ENCODE measurements around the gene ATP6V1B1.
A peak's percentile ranks its signal among the peaks of the same experiment; 100 is the strongest.

ATP6V1B1 gene

GRCh38 chr2:70928366-70928765, 7.3 kb upstream of the ATP6V1B1 start:
- no peak for DNase-seq

GRCh38 chr2:70930371-70931329, 5.0 kb upstream of the ATP6V1B1 start:
- DNase-seq = no peak

GRCh38 chr2:70931376-70932000, 4.2 kb upstream of the ATP6V1B1 start:
- no peak for DNase-seq

DNA sequence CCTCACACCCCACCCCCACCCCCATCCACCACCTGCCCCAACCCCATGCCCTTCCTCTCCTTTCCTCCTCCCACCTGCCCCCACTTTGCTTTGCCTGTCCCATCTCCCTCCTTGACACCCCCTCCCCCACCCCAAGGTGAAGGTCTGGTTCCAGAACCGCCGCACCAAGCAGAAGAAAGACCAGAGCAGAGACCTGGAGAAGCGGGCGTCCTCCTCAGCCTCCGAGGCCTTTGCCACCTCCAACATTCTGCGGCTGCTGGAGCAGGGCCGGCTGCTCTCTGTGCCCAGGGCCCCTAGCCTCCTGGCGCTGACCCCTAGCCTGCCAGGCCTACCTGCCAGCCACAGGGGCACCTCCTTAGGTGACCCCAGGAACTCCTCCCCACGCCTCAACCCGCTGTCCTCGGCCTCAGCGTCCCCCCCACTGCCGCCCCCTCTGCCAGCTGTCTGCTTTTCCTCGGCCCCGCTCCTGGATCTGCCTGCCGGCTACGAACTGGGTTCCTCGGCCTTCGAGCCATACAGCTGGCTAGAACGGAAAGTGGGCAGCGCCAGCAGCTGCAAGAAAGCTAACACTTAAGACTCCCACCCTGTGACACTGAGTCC, 3.0 kb upstream of the ATP6V1B1 start:
- DNase-seq = no peak

DNA sequence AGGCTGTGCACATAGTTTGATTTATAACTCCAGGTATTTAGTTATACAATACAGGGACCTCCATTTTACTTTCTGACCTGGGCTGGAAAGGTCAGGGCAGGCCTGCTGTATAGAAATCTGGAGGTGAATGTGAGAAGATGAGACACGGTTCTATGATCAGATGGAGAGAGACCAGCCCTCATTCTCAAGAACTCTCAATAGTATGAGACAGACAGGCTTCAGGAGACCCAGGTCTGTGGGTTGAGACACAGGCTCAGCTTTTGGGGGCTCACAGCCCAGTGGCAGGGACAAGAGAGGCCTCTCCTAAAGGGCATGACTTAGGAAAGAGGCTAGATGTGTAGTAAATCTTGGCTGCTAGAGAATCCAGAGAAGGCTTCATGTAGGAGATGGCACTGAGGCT, 719 bp upstream of the ATP6V1B1 start:
- no peak for DNase-seq

DNA sequence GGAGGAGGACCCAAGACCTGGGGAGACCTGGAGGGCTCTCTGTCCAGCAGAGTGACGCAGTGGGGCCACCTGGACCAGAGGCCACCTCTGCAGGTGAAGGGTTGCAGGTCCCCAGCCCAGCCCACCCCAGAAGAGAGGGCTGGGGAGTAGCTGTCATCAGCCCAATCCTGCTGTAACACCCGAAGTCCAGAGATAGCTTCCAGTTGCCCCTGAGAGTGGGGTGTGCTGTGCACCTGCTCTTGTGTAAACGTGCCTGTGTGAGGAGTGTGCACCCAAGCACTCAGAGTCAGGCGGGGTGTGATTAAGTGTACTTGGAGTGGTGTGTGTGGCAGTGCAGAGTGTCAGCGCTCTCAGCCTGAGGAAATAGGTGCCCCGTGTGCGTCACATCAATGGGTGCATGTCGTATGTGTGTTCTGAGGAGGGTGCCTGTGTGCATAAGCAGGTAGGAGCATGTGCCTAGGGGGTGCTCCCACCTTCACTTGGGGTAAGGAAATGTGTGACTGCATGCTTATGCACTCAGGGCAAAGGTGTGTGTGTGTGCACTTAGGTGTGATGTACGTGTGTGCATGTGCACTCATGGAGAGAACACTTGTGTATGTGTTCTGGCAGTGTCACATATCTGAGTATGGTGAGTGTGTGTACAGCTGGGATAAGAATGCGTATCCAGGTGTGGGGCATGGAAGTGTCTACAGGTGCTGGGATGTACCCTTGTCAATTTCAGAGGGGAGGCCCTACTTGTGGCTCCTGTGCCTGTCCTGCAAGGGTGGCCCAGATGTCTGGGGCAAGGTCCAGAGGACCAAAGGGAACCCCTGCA, 672 bp downstream of the ATP6V1B1 start:
- DNase-seq = no peak

GRCh38 chr2:70936979-70937811, 1.5 kb downstream of the ATP6V1B1 start:
- DNase-seq = no peak

DNA sequence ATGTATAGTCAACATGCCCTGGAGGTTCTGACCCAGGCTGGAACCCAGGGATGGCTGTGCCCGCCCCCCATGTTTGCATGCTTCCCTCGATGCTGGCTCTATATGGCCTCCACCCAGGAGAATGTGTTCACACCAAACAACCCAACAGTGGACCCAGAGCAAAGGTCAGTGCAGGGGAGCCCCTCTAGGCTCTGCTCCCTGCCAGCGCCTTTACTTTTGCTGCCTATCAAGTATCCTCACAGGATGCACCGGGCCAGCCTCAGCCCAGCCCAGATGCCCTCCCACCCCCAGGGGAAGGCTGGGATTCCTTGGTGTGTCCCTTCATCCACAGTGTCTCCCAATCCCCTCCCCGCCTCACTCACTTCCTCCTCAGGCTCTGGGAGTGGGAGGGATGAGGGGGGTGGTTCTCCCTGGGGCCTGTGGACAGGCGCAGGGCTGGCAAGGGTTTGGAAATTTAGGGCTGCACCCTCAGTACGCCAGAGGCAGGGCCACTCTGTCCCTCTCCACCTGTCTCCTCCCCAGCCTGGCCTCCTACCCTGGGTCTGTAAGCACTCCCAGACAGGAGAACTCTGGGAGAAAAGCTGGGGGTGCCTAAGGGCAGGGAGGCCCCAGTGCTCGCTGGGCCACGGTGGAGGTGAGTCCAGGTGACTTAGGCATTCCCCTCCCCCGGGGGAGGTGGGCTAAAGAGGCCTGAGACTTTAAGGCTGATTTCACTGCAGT, 2.3 kb downstream of the ATP6V1B1 start:
- no peak for DNase-seq

GRCh38 chr2:70938586-70938950, 2.9 kb downstream of the ATP6V1B1 start:
- DNase-seq = no peak

DNA sequence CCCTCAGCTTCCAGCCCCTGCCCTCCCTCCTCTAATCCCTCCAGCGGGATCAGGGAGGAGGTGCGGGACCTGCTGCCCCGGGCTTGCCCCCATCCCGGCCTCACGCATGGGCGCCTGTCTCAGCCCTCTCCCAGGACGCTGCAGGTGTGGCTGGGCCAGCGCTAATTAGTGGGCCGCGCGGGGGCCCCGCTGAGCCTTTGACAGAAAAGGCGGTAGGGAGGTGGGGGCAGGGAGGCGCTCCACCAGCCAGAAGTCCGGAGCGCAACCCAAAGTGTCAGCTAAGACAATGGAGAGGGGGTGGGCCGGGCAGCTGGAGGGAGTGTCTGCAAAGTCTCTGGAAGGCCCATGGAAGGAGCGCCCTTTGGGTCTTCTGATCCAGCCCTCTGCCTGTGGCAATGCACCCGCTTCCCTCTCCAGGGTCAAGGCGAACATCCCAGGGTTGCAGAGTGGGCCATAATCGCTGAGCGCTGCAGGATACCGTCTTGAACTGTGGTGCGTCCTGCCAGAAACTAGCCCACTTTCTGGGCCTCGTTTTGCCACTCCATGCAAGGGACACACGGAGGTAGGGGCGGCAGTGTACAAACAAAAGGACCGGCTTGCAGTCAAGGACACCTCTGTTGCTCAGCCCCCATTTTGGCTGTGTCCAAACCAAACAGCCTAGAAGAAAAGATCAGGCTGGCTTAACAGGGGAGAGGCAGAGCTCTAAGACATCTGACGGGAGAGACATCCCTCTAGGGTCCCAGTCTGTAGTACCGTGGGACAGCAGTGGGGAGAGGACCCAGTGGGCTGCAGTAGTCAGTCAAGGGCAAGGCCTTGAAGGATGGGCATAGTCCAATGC, 3.5 kb downstream of the ATP6V1B1 start:
- DNase-seq = no peak

- DNase-seq = no peak
Observed at GRCh38 chr2:70939839-70940580, 4.3 kb downstream of the ATP6V1B1 start.

GRCh38 chr2:70941186-70941585, 5.5 kb downstream of the ATP6V1B1 start:
- DNase-seq = no peak

- no peak for DNase-seq
Observed at GRCh38 chr2:70941701-70942100, 6.0 kb downstream of the ATP6V1B1 start.

DNA sequence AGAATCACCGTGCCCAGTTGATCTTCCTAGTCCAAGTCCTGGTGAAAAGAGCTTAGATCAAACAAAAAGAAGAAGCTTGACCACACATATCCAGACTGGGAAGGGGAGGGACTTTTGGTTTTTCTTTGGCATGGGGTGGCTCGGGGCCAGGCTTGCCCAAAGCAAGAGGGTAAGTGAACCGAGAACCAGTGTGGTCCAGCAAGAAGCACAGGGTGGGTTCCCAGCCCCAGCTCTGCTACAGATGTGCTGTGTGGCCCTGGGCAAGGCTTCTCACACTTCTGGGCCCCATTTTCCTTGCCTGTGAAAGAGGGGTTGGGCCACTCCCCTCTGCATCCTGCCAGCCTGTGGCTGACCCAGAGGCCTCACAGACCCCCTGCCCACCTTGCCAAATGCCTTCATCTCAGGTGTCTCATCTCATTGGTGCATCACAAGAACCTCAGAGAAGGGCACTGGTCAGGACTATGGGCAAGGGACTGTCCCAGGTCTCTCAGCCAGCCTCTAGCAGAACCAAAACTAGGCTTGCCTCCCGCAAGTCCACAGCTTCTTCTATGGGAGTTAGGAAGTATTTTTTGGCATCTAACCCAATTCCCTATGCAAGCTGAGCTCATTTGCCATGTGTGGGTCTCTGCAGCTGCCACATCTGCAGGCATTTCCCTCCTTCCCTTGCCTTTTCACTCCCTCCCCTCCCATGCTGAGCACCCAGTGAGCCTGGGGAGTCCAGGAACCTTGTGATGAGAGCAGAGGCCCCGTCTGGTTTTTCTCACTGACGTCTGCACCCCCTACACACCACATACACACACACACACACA, 6.9 kb downstream of the ATP6V1B1 start:
- no peak for DNase-seq

DNA sequence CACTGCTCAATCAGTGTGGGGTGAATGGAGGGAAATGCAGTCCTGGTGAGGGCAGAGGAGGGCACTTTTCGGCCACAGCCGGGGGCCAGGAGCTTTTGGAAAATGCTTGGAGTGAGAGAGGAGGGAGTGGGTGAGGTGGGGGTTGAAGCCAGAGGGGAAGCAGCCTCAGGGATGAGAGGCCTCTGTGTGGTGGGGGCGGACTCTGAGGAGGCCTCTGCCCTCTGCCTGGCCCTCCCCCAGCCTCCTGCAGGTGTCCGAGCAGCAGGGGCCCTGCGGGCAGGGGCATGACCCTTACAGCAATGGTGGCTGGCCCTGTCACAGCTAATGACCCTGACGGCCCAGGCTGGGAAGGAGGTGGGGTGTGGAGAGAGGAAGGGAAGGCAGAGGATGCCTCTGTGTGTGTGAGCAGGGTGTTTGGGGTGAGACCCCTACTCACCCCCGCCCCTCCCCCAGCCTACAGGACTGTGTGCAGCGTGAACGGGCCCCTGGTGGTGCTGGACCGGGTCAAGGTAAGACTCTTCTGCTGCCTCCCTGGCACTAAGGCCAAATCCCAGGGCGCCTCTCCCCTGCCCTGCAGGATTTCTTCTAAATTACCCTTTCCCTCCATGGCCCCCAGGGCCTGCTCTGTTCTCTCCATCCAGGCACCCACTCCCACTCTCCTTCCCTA, 7.6 kb downstream of the ATP6V1B1 start:
- no peak for DNase-seq

DNA sequence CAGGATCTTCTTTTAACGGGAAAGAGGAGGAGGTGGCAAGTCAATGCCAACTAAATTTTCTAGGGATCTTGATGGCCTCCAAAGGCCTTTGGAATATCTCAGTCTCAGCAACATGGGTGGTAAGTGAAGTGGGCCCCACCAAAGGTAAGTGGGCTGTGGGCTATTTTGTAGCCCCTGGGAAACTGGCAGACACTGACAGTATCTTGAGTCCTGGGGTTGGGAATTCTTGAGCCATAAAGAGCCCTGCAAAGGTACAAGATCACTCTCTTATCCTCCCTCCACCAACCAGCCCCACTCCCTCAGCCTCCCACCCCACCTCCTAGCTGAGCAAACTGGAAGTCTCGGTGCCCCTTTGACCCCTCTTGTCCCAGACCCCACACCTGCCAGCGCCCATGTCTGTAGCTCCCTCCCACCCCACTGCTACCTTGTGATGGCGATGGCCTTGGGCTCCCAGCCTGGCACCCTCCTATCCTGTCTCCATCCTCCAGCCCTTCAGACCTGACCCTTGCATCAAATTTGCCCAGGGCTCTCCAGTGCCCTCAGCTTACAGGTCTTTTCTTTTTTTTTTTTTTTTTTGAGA, 8.5 kb downstream of the ATP6V1B1 start:
- no peak for DNase-seq

- DNase-seq = peak; percentile 48
Observed at GRCh38 chr2:70946832-70947442, 11.2 kb downstream of the ATP6V1B1 start.
